Peyer's patch (tissue), 4 donors: ENCODE measurements around the gene CDK19. TPM values are rescaled to one million over a fixed set of nuclear protein-coding genes. Genes with fewer than 3 reads are reported as not detected.

Experiments
- DNase-seq, 3 donors: peaks; one replicate each; pipeline ENCODE4 v3.0.0-alpha.2; 2017 to 2019
- H3K27ac ChIP-seq, 4 donors: fragments of 200-600 bp; sonication (generic); one replicate each; pipeline ENCODE4 v1.5.1; 2016 to 2019
- H3K27me3 ChIP-seq, 2 donors: fragments of 200-600 bp; sonication (generic); one replicate each; pipeline ENCODE4 v1.5.1; 2019
- H3K36me3 ChIP-seq, 3 donors: fragments of 200-600 bp; sonication (generic); one replicate each; pipeline ENCODE4 v1.5.1; 2016 to 2019
- H3K4me1 ChIP-seq, 4 donors: fragments of 200-600 bp; sonication (generic); one replicate each; pipeline ENCODE4 v1.5.1; 2016 to 2019
- H3K4me3 ChIP-seq, 4 donors: fragments of 200-600 bp; sonication (generic); 1 replicate in 3 of 4; 2 replicates in 1 of 4; pipeline ENCODE4 v1.5.1; 2016 to 2019; ENCODE audit warnings: mild to moderate bottlenecking in 1 of 4
- H3K9me3 ChIP-seq, 4 donors: fragments of 200-600 bp; sonication (generic); one replicate each; pipeline ENCODE4 v1.5.1; 2016 to 2019; ENCODE audit warnings: mild to moderate bottlenecking in 1 of 4
- CTCF ChIP-seq, 6 experiments: fragments of 450-650 bp in 4 of 6; fragments of 200-600 bp in 2 of 6; sonication (generic) in 1 of 6; IDR thresholded peaks; one replicate each; pipeline ENCODE4 v1.5.1; 2017 to 2019; ENCODE audit warnings: antibody characterized with exemption in 6 of 6, mild to moderate bottlenecking in 3 of 6, moderate library complexity in 1 of 6
- POLR2A ChIP-seq, 2 donors: fragments of 450-650 bp; IDR thresholded peaks; one replicate each; pipeline ENCODE4 v1.5.1; 2017; ENCODE audit warnings: antibody characterized with exemption in 2 of 2, mild to moderate bottlenecking in 2 of 2, moderate library complexity in 2 of 2
- total RNA-seq, 4 donors: library from RNA; depleted of rRNA; stranded (reverse); fragments of >200 nt; gene quantifications; one replicate each; pipeline ENCODE4 v1.1.0, GENCODE V29; 2016

The CDK19 gene
- total RNA-seq, 4 donors from 2014 or later: 10.5 to 14.6 (median 12.9) TPM

GRCh38 chr6:110781522-110782214, 33.6 kb downstream of the CDK19 start:
- Histone ChIP-seq H3K4me3 (no peak overlapping the region), H3K27me3 (no peaks in the 10 kb centered on the region), H3K27ac (no peak overlapping the region), H3K4me1 (no peaks in the 10 kb centered on the region), H3K9me3 (no peaks in the 10 kb centered on the region), H3K36me3 (no peaks in the 10 kb centered on the region)
- no peak for DNase-seq
- TF ChIP-seq CTCF (IDR thresholded peaks at IDR 0.05) (no peak), POLR2A (IDR thresholded peaks at IDR 0.05) (no peak)

- no peak for DNase-seq
- Histone ChIP-seq H3K4me1 (no peaks in the 10 kb centered on the region), H3K27me3 (no peaks in the 10 kb centered on the region), H3K27ac (no peak overlapping the region), H3K9me3 (no peaks in the 10 kb centered on the region), H3K4me3 (no peak overlapping the region), H3K36me3 (no peaks in the 10 kb centered on the region)
- no peak for TF ChIP-seq POLR2A (IDR thresholded peaks at IDR 0.05)
- no peak for TF ChIP-seq CTCF (IDR thresholded peaks at IDR 0.05)
These were observed 36.9 kb downstream of the CDK19 start for GRCh38 chr6:110778333-110778732.

GRCh38 chr6:110777636-110778035, 37.6 kb downstream of the CDK19 start:
- DNase-seq: no peak
- no peaks in the 10 kb centered on the region for H3K9me3 ChIP-seq
- H3K4me3 ChIP-seq: no peak overlapping the region
- no peak for TF ChIP-seq CTCF (IDR thresholded peaks at IDR 0.05)
- no peak for TF ChIP-seq POLR2A (IDR thresholded peaks at IDR 0.05)
- no peak overlapping the region for H3K27ac ChIP-seq
- no peaks in the 10 kb centered on the region for H3K4me1 ChIP-seq
- no peaks in the 10 kb centered on the region for H3K36me3 ChIP-seq
- no peaks in the 10 kb centered on the region for H3K27me3 ChIP-seq

GRCh38 chr6:110776413-110776812, 38.9 kb downstream of the CDK19 start:
- Histone ChIP-seq H3K9me3 (no peaks in the 10 kb centered on the region), H3K4me3 (no peak overlapping the region), H3K27me3 (no peaks in the 10 kb centered on the region), H3K27ac (no peak overlapping the region), H3K36me3 (no peaks in the 10 kb centered on the region), H3K4me1 (no peaks in the 10 kb centered on the region)
- DNase-seq: no peak
- TF ChIP-seq CTCF (IDR thresholded peaks at IDR 0.05) (no peak), POLR2A (IDR thresholded peaks at IDR 0.05) (no peak)

- TF ChIP-seq POLR2A (IDR thresholded peaks at IDR 0.05) (no peak), CTCF (IDR thresholded peaks at IDR 0.05) (no peak)
- H3K9me3 ChIP-seq: no peaks in the 10 kb centered on the region
- no peaks in the 10 kb centered on the region for H3K27me3 ChIP-seq
- peaks cover 0 to 4% (median 0%) of the 10 kb centered on the region in 3 donors for H3K36me3 ChIP-seq
- DNase-seq: no peak
- no peak overlapping the region for H3K27ac ChIP-seq
- H3K4me1 ChIP-seq: no peaks in the 10 kb centered on the region
- H3K4me3 ChIP-seq: no peak overlapping the region
These were observed 45.3 kb downstream of the CDK19 start for GRCh38 chr6:110769923-110770322.
